ENCODE results near the gene HERPUD1.

DNA sequence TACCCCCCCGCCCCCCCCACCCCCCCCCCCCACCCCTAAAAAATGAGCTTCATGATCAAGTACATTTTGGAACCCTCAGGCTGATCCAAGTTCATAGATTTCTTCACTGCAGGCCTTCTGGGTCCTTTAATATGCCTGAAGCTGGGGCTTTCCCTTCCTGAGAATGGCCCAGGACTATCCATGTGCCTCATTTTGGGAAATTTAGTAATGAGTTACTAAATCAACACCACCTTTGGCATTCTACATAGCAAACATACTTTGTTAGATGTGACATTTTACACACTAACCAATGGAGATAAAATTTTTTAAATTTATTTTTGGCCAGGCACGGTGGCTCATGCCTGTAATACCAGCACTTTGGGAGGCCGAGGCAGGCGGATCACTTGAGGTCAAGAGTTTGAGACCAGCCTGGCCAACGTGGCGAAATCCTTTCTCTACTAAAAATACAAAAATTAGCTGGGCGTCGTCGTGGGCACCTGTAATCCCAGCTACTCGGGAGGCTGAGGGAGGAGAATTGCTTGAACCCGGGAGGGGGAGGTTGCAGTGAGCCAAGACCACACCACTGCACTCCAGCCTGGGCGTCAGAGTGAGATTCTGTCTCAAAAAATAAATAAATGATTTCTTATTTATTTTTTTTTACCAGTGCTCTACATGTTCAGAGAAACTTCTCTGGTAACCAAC lies 14.0 kb downstream of the HERPUD1 start:
- TF ChIP-seq BHLHE40 (IDR thresholded peaks at IDR 0.05; ENCODE audit: borderline replicate concordance): no peak
- TF ChIP-seq FOXK2 (IDR thresholded peaks at IDR 0.05): no peak
- TF ChIP-seq PKNOX1 (IDR thresholded peaks at IDR 0.05): no peak
